SK-N-MC (cell line): ENCODE results near the gene SYN1.

ENCODE experiments used
- EZH2 ChIP-seq: fragments of 200-600 bp; sonication (generic); IDR thresholded peaks from one replicate; pipeline ENCODE4 v1.6.1; 2017; ENCODE audit warnings: antibody characterized with exemption
- FOXP2 ChIP-seq: optimal IDR thresholded peaks from 2 replicates; pipeline ENCODE3; 2011; ENCODE audit warnings: mild to moderate bottlenecking, moderate library complexity; ENCODE audit not compliant: insufficient read depth; ENCODE audit errors: extremely low read length, control extremely low read depth
- POLR2AphosphoS5 ChIP-seq: IDR thresholded peaks from 2 replicates; pipeline ENCODE4 v1.6.1; 2012; ENCODE audit warnings: mild to moderate bottlenecking, low read depth, low read length, borderline replicate concordance

DNA sequence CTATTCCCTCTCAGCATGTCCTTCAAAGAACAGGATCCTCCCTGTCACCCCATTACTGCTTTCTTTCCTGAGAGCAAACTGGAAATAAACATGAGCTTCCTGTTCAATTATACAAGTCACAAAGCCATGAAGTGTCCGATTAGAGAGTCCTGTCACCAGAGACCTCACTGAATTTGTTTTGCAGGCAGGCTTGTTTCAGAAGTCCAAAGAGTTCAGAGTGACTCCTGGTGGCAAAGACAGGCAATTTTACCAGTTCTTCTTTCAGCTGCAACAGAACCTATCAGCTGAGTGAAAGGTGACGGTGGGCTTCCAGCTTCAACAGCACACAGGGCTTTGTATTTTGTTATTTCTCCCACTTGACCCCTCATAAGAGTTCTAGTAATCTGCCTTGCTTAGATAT lies 24.3 kb upstream of the SYN1 start:
- TF ChIP-seq POLR2AphosphoS5 (no peak), EZH2 (no peak), FOXP2 (no peak)
